NCI-H2227 (cell line): Measurements from ENCODE around the gene C1QTNF2.
"Not testable (repeated sequence)": the region's sequence is repeated elsewhere in the genome, so short reads cannot be mapped to it uniquely, and the experiment has no call there.

Experiments used
- DNase-seq: peaks from one replicate; lab custom pipeline; 2025; ENCODE audit not compliant: unreplicated experiment; lab: John Stamatoyannopoulos, UW

The C1QTNF2 gene

GRCh38 chr5:160348080-160348479 lies 22.3 kb downstream of the C1QTNF2 start:
- no peak for DNase-seq

- no peak for DNase-seq
Observed at GRCh38 chr5:160347448-160347847, 23.0 kb downstream of the C1QTNF2 start.

- no peak for DNase-seq
Observed at GRCh38 chr5:160342413-160342941, 27.9 kb downstream of the C1QTNF2 start.

GRCh38 chr5:160341309-160341870 lies 29.0 kb downstream of the C1QTNF2 start:
- no peak for DNase-seq

- DNase-seq: not testable (repeated sequence)
Observed at GRCh38 chr5:160340513-160340912, 29.9 kb downstream of the C1QTNF2 start.

GRCh38 chr5:160339406-160340130 lies 30.9 kb downstream of the C1QTNF2 start:
- DNase-seq: no peak

- DNase-seq: not testable (repeated sequence)
Observed at GRCh38 chr5:160334716-160335115, 35.7 kb downstream of the C1QTNF2 start.

- DNase-seq: no peak
Observed at GRCh38 chr5:160333721-160334120, 36.7 kb downstream of the C1QTNF2 start.

GRCh38 chr5:160330212-160330611 lies 40.2 kb downstream of the C1QTNF2 start:
- DNase-seq: no peak

- DNase-seq: no peak
Observed at GRCh38 chr5:160327818-160328217, 42.6 kb downstream of the C1QTNF2 start.

- no peak for DNase-seq
Observed at GRCh38 chr5:160326981-160327380, 43.4 kb downstream of the C1QTNF2 start.

- no peak for DNase-seq
Observed at GRCh38 chr5:160325716-160326115, 44.7 kb downstream of the C1QTNF2 start.

- DNase-seq: no peak
Observed at GRCh38 chr5:160324886-160325285, 45.5 kb downstream of the C1QTNF2 start.

GRCh38 chr5:160318409-160318808 lies 52.0 kb downstream of the C1QTNF2 start:
- DNase-seq: no peak

- DNase-seq: no peak
Observed at GRCh38 chr5:160317434-160317833, 53.0 kb downstream of the C1QTNF2 start.

- DNase-seq: peak; percentile 3
Observed at GRCh38 chr5:160315968-160316367, 54.5 kb downstream of the C1QTNF2 start.

GRCh38 chr5:160312960-160313727 lies 57.3 kb downstream of the C1QTNF2 start:
- DNase-seq: no peak

- peak; percentile 82 for DNase-seq
Observed at GRCh38 chr5:160312134-160312959, 58.1 kb downstream of the C1QTNF2 start, which contains the start of gene CCNJL. CCNJL (minus strand) TSS chr5:160312564; CDS start chr5:160311923, 641 bp downstream.

GRCh38 chr5:160311491-160312133 lies 58.8 kb downstream of the C1QTNF2 start:
- peak; percentile 16 for DNase-seq

- DNase-seq: no peak
Observed at GRCh38 chr5:160310552-160311295, 59.7 kb downstream of the C1QTNF2 start.
